GM21529 (cell line): ENCODE data around the gene SINHCAF.
A peak's percentile ranks its signal among the peaks of the same experiment; 100 is the strongest.
"Not testable (repeated sequence)": the region's sequence is repeated elsewhere in the genome, so short reads cannot be mapped to it uniquely, and the experiment has no call there.

Experiments
- ATAC-seq: cut with Tn5 transposase; IDR thresholded peaks from one replicate; pipeline ENCODE4 v1.9.1; 2021; ENCODE audit not compliant: unreplicated experiment

The SINHCAF gene, protein sequence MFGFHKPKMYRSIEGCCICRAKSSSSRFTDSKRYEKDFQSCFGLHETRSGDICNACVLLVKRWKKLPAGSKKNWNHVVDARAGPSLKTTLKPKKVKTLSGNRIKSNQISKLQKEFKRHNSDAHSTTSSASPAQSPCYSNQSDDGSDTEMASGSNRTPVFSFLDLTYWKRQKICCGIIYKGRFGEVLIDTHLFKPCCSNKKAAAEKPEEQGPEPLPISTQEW

DNA sequence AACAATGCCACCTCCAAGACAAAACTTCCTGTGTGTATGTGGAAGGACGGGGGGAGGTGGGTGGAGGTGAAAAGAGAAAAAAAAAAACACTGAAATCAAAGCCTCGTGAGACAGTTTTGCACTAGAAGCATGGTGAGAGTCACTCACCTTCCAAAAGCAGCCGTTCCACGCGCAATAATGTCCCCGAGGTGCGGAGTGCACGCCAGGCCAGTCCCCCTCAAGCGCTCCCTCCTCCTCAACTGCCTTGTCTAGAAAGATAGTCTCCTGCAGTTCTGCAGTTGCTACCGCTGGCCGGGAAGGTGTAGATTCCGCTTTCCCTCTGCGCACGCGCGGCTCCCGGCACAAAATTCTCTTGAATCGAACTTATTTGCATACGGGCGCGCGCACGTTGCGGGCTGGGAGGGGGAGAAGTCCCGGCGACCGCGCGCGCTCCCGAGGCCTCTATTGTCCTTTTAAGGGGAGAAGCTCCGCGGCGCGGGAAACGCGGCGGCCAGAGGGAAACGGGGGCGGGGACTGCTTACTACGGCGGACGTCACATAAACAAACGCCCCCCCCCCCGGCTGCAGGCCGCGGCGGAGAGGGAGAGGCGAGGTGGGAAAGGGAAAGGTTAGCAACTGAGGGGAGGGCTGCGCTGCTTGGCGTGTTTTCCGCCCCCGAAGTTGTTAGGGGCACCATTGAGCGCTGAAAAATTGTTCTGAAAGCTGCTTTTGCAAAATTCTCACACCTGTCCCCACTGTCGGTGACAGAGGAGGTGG, at the start of gene SINHCAF:
Gene SINHCAF, minus strand, starts transcription at position 274 of the 755 bp plus-strand sequence. CDS start 27,946 bp downstream, outside the sequence.
- peak; percentile 51 for ATAC-seq

DNA sequence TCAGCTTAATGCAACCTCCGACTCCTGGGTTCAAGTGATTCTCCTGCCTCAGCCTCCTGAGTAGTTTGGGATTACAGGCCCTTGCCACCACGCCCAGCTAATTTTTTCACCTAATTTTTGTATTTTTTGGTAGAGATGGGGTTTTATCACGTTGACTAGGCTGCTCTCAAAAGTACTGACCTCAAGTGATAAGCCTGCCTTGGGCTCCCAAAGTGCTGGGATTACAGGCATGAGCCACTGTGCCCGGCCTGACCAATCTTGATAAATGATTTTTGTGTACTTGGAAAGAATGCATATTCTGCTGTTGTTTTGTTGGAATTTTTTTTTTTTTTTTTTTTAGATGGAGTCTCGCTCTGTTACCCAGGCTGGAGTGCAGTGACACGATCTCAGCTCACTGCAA, 49.5 kb upstream of the SINHCAF start:
- not testable (repeated sequence) for ATAC-seq

DNA sequence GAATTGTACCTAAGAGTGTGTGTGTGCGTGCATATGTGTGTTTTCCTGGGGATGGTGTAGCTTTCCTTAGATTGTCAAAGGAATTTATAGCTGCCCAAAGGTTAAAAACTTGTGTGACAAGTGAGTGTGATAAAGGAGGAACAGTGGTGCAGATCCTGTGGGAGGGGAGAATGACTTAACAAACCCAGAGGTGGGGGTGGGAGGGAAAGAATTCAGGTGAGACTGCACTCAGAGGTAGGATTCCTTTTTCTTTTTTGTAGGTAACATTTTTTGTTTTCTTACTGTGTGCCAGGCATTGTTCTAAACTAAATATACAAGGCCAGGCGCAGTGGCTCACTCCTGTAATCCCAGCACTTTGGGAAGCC, 45.3 kb upstream of the SINHCAF start:
- no peak for ATAC-seq

DNA sequence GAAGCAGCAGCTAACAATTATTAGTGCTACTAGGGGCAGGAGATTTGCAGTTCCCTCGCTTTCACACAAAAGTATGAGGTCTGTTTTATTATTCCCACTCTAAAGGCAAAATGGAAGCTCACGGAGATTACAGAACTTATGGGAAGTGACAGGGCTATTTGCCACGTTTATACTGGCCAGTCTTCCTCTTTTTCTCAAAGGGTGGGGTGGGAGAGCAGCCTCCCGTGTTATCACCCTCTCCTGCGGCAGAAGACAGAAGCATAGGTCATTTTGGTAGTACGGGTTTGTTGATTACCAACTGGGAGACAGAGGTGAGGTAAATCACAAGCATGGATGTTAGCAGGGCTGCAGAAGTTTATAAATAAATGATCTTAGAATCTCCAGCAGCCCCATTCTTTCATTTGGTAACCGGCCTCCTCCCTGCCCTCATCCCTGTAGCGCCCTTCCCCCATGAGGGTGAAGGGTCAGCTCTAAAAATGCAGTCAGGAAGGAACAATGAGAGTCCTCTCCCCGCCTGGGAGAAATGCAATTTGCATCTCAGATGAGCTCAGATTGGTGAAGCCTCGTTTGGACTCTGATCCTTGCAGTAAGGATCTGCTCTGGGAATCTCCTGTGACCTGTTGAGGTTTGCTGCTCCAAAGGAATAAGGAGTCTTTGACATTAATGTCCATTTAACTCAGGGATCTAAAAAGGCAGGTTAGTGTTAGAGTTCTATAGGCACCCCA, 44.7 kb upstream of the SINHCAF start:
- ATAC-seq = no peak

DNA sequence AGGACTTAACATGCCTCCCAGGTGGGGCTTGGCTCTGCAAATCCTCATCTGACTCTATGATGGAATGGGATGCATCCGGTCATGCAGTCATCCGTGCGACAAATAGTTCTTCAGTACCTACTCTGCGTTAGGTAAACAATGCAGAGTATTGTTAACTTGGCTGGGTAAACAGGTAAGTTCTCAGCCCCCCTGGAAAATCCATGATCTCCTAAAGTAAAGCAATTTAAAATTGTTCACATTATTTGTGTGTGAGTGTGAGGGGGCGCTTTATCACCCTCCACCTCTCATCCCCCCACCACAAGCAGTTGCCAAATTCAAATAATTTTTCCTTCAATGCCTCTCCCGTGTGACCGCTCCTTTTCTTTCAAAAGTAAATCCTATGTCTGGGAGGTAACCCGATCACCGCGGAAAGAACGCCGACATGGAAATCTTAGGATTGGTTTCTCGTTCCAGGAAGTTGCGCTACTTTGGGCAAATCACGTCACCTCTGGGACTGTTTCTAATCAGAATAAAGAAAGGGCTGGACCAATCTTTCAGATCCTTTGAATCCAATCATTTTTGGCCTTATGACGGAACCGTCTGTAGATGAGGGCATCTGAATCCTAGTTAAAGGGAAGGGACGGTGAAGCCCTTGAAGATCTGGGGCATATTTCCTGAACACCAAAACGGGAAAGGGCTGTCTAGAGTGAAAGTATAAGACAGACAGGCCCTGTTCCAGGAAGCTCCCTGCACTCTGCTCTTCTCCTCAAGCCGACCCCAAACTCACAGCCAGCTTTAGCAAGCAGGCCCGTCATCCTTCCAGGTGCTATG, 44.0 kb upstream of the SINHCAF start:
- no peak for ATAC-seq

DNA sequence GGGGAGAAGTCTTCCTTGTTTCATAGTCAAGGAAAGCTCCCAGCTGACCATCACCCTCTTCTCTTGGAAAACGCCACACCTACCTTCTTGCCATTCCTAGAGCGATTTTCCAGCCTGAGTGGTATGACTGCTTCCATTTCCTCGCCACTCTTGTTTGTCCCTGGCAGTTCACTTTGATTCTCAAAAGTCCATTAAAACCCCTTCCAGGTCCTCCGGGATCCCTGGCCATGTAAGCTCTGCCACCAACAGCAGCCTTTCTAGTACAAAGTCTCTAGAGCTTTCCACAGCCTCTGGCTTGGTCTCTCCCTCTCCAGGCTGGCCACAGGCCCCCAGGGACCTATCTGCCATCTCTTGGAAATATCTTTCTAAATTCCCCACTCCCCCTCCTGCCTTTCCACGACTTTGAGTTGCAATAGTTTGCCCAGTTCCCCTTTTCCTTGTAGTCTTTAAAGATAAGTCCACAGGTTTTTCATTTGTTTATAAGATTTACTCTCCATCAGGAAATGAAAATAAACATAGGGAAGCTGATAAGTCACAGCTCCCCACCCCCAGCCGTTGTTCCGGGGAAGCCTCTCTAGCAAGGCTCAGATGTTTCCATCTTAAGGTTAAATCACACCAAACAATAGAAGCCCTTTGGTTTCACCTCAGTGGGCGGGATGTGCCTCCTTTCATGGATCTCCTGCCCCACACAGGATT, 42.9 kb upstream of the SINHCAF start:
- ATAC-seq = no peak

DNA sequence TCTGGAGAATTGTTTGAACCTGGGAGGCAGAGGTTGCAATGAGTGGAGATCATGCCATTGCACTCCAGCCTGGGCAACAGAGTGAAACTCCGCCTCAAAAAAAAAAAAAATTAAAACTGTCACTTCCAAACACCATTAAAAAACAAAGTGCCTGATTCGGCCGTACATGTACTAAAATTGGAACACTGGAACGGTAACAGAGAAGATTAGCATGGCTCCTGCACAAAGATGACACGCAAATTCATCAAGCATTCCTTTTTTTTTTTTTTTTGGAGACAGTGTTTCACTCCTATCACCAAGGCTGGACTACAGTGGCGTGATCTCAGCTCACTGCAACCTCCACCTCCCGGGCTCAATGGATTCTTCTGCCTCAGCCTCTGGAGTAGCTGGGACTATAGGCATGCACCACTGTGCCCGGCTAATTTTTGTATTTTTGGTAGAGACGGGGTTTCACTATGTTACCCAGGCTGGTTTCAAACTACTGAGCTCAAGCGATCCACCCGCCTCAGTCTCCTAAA, 40.2 kb upstream of the SINHCAF start:
- ATAC-seq = no peak

DNA sequence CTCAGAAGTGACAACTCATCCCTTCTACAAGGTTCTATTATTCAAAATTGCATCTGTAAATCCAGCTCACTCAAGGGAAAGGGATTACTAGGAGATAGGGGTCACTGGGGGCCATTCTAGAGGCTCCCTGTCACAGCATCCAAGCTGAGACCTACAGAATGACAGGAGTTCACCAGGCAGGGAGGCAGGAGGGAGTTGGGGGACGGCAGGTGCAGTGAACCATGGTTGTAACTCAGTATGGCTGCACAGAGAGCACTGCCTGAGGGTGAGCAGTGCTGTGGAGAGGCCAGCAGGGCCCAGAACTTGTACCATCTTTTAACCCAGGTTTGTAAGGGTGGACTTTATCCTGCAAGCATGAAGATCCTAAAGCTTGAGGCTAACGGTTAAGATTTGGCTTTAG, 37.9 kb upstream of the SINHCAF start:
- ATAC-seq = no peak

DNA sequence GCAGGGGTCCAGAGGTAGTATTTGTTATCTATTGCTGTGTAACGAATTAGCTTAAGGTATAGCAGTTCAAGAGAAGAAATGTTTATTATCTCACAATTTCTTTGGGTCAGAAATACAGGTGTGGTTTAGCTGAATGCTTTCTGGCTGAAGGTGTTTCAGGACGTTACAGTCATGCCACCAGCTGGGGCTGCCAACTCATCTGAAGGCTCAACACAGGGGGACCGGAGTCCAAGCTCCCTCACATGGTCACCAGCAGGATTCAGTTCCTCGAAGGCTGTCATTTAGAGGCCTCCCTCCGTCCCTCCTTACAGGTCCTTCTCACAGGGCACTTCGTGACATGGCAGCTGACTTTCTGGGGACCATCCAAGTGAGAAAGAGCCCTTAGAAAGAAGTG, 37.5 kb upstream of the SINHCAF start:
- peak; percentile 3 for ATAC-seq

DNA sequence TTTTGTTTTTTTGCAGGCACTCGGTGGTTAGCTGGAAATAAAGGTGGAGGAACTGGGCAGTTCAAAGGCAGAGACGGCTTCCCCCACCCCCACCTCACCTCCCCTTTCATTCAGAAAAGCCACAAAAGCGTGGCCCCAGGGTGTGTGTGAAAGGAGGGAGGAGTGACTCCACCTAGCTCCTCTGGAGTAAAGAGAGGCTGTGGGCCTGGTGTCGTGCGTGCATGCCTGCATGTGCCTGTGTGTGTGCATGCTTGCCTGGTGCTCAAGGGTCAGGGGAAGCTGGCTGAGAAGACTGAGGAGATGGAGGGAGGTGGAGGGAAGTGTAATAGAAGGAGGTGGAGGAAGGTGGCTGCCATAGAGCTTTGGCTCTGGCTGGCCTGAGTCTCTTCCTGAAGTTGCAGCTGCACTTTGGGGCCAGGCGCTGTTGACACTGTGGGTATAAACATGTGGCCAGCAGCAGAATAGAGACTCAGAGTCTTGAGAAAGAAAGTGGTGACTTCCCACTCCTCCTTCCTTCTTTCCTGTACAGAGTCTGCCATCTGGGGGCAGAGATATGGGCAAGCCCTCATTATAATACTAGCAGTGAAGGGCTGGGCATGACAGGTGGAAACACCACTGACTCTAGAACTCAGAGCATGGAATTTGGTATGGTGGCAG, 36.9 kb upstream of the SINHCAF start:
- peak; percentile 78 for ATAC-seq

DNA sequence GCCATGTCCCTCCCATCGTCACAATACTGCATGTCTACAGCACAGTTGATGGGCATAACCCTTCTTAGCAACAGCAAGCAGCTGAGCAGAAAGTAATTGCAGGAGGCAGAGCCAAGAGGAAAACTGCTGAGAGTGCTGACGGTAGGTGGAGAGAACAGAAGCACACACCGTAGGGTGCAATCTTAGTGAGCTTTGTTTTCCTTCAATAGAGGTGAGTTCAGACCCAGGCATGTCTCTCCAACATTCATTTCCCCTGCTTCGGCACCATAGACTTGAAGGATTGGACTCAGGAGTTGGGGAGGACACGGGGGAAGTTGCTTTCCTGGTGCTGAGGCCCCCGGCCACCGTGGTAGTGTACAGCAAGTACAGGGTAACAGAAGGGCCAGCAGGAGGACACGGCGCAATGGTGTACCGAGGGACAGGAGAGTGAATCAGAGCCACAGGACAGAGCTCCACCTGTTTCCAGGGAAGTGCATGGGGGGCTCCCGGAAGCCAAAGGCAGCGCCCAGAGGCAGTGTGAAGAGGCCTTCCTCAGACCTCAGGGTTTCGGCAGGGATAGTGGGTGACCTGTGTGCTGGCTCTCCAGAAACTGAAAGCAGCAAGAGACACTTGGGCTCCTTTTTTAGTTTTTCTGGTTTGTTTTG, 36.3 kb upstream of the SINHCAF start:
- ATAC-seq = peak; percentile 50

DNA sequence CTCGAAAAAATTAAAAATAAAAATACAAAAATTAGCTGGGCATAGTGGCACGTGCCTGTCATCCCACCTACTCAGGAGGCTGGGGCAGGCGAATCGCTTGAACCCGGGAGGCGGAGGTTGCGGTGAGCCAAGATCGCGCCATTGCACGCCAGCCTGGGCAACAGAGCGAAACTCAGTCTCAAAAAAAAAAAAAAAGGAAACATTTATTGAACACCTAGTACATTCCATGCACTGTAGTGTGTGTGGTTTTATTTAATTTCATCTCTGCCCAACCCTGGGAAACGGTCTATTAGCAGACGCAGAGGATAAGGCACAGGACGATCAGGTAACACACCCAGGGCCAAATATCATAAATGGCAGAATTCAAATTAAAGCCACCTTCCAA, 35.8 kb upstream of the SINHCAF start:
- no peak for ATAC-seq

DNA sequence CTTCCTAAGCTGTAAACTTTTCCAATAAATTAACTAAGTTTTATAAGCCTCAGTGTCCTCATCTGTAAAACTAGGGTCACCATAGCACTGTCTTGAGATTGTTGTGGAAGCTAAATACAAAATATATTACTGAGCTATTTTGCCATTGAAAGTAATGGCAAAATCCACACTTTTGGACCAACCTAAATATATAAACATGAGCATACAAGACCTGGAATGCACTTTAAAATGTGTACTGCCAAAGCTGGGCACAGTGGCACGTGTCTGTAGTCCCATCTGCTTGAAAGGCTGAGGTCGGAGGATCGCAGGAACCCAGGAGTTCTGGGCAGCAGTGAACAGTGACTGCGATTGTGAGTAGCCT, 29.8 kb upstream of the SINHCAF start:
- no peak for ATAC-seq

DNA sequence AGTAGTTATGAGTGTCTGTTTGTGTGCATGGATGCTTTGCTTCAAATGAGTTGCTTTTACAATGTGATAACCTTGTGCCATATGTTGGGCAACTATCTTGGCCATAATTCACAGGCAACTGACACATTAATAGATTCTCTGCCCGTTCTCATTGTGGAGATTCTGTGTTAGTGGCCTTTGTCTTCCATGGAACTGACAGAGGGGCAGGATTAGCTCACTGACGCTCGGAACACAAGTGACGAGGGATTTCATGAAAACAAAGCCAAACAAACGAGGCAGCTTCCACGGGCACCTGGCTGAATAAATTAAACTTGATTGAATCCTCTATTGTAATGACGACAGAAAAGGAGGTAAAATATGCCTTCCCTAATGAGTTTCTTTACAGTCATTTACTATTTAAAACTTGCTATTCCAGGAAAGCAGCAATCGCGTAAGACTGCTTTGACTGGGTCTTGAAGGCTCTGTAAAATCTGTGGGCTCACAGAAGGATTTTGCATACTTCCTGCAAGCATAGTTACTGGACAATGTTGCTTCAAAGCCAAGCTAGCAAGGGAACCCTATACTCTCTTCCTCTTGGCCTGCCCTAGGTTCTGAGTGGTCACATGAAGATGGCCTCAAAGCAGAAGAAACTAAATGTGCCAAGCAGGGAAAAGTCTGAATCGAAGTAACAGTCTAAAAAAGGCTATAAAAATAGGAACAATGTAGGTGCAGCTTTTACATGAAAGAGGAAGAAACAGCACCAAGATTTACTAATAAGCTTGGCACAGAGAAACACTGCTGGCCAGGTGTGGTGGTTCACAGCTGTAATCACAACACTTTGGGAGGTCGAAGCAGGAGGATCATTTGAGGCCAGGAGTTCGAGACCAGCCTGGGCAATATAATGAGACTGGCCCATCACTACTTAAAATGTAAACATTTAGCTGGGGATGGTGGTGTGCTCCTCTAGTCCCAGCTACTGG, 28.1 kb upstream of the SINHCAF start:
- no peak for ATAC-seq

DNA sequence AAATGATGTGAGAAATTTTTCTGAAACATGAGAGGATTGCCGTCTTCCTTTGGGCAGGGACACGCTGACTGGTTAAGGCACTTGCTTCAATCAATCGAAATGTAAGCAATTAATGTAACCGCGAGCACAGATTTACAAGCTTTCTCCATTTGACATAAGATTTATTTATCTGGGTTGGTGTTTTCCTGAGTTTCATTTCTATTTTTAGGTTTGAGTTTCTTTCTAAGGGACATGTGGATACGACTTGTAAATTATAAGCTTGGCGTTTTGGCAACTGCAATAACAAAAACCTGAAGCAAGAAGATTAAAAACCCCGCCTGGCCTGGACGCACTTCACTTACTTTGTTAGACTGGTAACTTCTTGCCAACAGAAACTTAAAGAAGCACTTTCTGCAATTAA, 20.3 kb upstream of the SINHCAF start:
- ATAC-seq = no peak

DNA sequence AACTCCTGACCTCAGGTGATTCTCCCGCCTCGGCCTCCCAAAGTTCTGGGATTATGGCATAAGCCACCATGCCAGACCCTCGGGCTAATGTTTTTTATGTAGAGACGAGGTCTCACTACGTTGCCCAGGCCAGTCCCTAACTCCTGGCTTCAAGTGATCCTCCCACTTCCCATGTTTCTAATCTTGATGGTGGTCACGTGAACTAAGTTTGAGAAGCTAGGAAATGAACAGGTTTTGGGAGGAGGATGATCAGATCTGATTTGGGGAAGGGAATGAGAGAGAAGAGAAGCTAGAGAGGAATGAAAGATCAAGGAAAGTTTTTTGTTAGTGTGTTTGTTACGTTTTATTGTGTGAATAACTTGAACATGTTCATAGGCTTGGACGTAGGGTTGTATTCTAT, 17.2 kb upstream of the SINHCAF start:
- ATAC-seq = no peak

DNA sequence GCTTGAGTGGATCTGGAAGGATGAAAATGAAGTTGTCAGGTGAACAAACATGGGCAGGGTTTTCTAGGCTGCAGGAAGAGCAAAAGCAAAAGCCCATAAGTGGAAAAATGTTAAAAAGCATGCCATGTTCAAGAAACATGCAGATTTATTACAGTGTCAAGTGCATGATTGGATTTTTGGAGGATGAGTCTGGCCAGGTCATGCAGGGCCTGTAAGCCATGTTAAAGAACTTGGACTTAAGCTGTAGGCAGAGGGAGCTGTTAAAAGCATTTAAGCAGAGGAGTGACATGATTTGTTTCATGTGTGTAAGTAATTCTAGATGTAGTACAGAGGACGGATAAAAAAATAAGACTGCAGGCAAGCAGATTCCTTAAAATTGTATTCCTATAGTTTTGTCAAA, 16.3 kb upstream of the SINHCAF start:
- no peak for ATAC-seq

DNA sequence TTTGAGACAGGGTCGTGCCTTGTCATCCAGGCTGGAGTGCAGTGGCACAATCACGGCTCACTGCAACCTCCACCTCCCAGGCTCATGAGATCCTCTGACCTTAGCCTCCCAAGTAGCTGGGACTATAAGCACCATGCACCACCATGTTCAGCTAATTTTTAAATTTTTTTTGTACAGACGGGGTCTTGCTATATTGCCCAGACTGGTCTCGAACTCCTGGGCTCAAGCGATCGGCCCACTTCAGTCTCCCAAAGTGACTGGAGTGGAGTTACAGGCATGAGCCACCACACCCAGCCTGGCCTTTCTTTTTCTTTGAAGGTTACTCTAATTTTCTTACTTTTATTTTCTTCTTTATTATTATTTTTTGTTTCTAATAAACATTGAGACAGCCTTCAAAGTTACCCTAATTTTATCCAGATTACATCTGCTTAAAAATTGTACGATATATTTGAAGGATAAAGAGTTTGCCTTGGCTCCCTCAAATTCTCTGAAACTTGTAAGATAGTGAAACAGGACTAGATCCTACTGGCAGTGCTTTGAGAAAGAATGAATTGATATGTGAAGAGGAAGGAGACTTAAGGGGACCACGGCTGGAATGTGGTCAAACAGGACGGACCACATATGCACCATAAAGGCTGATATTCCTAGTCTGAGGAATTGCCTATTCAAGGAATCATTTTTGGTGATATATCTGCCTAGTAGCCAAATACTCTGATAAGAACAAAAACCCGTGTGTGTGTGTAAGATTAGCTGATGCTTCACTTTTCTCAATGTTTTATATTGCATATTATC, 14.1 kb upstream of the SINHCAF start:
- ATAC-seq = no peak
